CD4-positive, alpha-beta T cell treated with Interferon gamma for 1 hour (primary cell): Measurements from ENCODE around the gene ETV7.
A peak's percentile ranks its signal among the peaks of the same experiment; 100 is the strongest.
"Not testable (repeated sequence)": the region's sequence is repeated elsewhere in the genome, so short reads cannot be mapped to it uniquely, and the experiment has no call there.

Experiments used
- DNase-seq: peaks from one replicate; pipeline ENCODE4 v3.0.0-alpha.2; 2020

ETV7 gene

GRCh38 chr6:36362551-36363370 is 24.7 kb downstream of the ETV7 start:
- DNase-seq = peak; percentile 20

GRCh38 chr6:36361071-36361470 is 26.4 kb downstream of the ETV7 start:
- DNase-seq = no peak

- DNase-seq = peak; percentile 62
Observed at GRCh38 chr6:36360241-36361054, 27.0 kb downstream of the ETV7 start.

- no peak for DNase-seq
Observed at GRCh38 chr6:36358226-36358915, 29.1 kb downstream of the ETV7 start.

- DNase-seq = no peak
Observed at GRCh38 chr6:36357872-36358225, 29.6 kb downstream of the ETV7 start.

- DNase-seq = no peak
Observed at GRCh38 chr6:36355819-36356218, 31.6 kb downstream of the ETV7 start.

- no peak for DNase-seq
Observed at GRCh38 chr6:36353411-36353915, 34.0 kb downstream of the ETV7 start.

- no peak for DNase-seq
Observed at GRCh38 chr6:36352477-36353157, 34.9 kb downstream of the ETV7 start.

- no peak for DNase-seq
Observed at GRCh38 chr6:36350681-36351571, 36.5 kb downstream of the ETV7 start.

GRCh38 chr6:36350082-36350481 is 37.4 kb downstream of the ETV7 start:
- no peak for DNase-seq

- no peak for DNase-seq
Observed at GRCh38 chr6:36349240-36349639, 38.2 kb downstream of the ETV7 start.

GRCh38 chr6:36347621-36348020 is 39.8 kb downstream of the ETV7 start:
- DNase-seq = no peak

GRCh38 chr6:36346486-36347273 is 40.8 kb downstream of the ETV7 start:
- no peak for DNase-seq

- DNase-seq = no peak
Observed at GRCh38 chr6:36345681-36346466, 41.6 kb downstream of the ETV7 start.

GRCh38 chr6:36343109-36343680 is 44.3 kb downstream of the ETV7 start:
- DNase-seq = no peak

- DNase-seq = peak; percentile 70
Observed at GRCh38 chr6:36340618-36341454, 46.6 kb downstream of the ETV7 start.

- DNase-seq = no peak
Observed at GRCh38 chr6:36340306-36340617, 47.2 kb downstream of the ETV7 start.

- DNase-seq = no peak
Observed at GRCh38 chr6:36339146-36339545, 48.3 kb downstream of the ETV7 start.

GRCh38 chr6:36338223-36338622 is 49.2 kb downstream of the ETV7 start:
- not testable (repeated sequence) for DNase-seq
